ENCODE measurements around the gene SAMD4A.

SAMD4A gene

DNA sequence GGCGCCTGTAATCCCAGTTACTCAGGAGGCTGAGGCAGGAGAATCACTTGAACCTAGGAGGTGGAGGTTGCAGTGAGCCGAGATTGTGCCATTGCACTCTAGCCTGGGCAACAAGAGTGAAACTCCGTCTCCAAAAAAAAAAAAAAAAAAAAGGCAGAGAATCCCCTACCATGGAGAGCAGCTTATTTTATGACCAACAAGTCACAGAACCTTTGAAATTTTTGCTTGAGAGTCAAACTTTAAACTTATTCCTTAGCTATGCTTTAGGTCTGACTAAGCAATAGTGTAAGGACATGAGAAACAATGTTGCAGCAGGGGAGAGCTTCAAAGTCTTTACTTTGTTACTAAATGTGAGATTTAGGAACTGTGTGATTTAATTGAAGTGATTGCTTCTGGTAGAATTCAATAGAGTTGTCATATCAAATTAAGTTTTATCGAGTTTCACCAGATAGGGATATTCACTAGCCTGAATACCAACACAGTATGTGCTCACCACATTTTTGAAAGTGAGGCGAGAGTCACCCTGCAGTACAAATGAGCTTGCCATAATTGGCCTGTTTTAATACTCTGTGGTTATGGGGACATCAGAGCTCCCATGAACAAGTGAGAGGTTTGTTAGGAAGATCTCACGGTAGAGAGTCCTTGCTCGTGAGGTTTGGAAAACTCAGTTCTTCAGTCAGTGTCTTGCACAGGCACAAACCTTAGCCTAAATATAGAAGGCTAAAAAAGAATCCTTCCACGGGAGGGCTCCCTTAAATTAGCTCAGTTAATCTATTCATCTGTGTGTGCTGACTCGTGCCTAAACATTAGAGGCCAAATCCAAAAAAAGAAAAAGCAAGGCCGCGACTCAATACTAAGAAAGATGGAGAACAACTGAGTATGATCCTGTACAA lies 108.6 kb downstream of the SAMD4A start:
- Histone ChIP-seq H3K27me3 (replicated peaks; ENCODE audit: control insufficient read depth, insufficient read depth, low read length, poor library complexity, severe bottlenecking) (no peaks in the 10 kb centered on the region), H3K36me3 (ENCODE audit: control insufficient read depth, insufficient read depth, low read length) (no peaks in the 10 kb centered on the region), H3K9me3 (ENCODE audit: control insufficient read depth, low read length) (no peaks in the 10 kb centered on the region), H3K4me3 (ENCODE audit: insufficient read depth, low read depth, low read length, poor library complexity, severe bottlenecking) (no peak overlapping the region), H3K27ac (ENCODE audit: insufficient read depth, low read length, poor library complexity, severe bottlenecking) (no peak overlapping the region), H3K4me1 (ENCODE audit: control insufficient read depth, insufficient read depth, low read length, poor library complexity, severe bottlenecking) (no peaks in the 10 kb centered on the region)
- DNase-seq = no peak

DNA sequence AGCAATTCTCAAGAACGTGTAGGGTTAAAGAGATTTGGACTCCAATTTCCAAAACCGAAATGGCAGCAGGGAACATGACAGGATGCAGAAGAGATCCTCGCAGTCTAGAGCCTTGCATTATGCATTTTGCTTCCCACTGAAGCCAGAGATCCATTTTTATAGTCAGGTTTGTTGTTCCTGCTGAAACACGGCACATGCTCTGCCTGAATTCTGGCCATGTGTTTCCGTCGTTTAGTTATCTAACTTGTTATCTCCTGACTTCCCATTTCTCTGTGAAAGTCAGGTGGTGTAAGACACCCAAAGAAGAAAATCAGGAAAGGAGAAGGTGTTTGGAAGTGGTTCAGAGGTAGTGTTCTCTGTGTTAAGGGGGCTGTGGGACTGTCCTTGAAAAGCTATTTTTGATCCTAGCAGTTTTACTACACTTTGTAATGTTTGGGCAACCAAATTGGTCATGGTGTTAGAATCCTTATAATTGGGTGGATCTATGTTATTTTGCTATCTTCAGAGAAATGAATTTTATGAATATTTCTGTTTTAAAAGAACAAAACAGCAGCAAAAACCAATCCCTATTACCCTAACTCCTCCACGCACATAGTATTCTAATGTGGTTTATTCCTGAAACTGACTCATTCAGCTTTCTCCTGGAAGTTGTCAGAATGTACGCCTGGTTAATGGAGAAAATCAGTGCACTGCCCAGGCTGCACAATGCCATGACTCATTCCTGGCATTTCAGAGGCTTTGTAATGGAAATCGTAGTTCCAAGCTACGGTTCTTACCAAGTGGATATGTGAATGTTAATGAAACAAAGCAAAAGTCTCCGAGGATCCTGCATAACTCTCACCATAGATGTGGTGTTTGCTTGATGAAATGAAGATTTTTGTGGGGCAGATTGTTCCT lies 110.1 kb downstream of the SAMD4A start:
- no peaks in the 10 kb centered on the region for H3K36me3 ChIP-seq (ENCODE audit: control insufficient read depth, insufficient read depth, low read length)
- no peaks in the 10 kb centered on the region for H3K4me1 ChIP-seq (ENCODE audit: control insufficient read depth, insufficient read depth, low read length, poor library complexity, severe bottlenecking)
- DNase-seq = no peak
- no peaks in the 10 kb centered on the region for H3K9me3 ChIP-seq (ENCODE audit: control insufficient read depth, low read length)
- no peak overlapping the region for H3K27ac ChIP-seq (ENCODE audit: insufficient read depth, low read length, poor library complexity, severe bottlenecking)
- H3K4me3 ChIP-seq (ENCODE audit: insufficient read depth, low read depth, low read length, poor library complexity, severe bottlenecking) = no peak overlapping the region
- no peaks in the 10 kb centered on the region for H3K27me3 ChIP-seq (replicated peaks; ENCODE audit: control insufficient read depth, insufficient read depth, low read length, poor library complexity, severe bottlenecking)

DNA sequence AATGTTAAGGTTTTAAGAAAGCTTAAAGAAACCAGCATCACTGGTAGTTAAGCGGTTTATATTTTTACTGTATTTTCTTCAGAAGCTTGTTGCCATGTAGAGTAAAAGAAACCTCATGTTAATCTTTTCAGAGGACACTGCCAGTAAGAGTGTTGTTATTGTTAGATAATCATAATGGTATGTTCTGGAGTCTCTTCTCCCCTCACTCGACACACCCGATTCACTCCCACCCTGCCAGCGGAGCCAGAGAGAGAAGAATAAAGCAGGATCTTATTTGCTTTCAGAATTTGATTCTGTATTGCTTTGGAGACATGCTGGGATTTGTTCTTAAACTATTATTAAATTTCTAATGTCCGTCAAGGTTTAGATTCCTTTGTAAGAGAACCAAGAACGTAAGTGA lies 113.7 kb downstream of the SAMD4A start:
- H3K4me1 ChIP-seq (ENCODE audit: control insufficient read depth, insufficient read depth, low read length, poor library complexity, severe bottlenecking) = no peaks in the 10 kb centered on the region
- no peaks in the 10 kb centered on the region for H3K27me3 ChIP-seq (replicated peaks; ENCODE audit: control insufficient read depth, insufficient read depth, low read length, poor library complexity, severe bottlenecking)
- H3K36me3 ChIP-seq (ENCODE audit: control insufficient read depth, insufficient read depth, low read length) = no peaks in the 10 kb centered on the region
- H3K4me3 ChIP-seq (ENCODE audit: insufficient read depth, low read depth, low read length, poor library complexity, severe bottlenecking) = no peak overlapping the region
- DNase-seq = no peak
- H3K27ac ChIP-seq (ENCODE audit: insufficient read depth, low read length, poor library complexity, severe bottlenecking) = no peak overlapping the region
- no peaks in the 10 kb centered on the region for H3K9me3 ChIP-seq (ENCODE audit: control insufficient read depth, low read length)

DNA sequence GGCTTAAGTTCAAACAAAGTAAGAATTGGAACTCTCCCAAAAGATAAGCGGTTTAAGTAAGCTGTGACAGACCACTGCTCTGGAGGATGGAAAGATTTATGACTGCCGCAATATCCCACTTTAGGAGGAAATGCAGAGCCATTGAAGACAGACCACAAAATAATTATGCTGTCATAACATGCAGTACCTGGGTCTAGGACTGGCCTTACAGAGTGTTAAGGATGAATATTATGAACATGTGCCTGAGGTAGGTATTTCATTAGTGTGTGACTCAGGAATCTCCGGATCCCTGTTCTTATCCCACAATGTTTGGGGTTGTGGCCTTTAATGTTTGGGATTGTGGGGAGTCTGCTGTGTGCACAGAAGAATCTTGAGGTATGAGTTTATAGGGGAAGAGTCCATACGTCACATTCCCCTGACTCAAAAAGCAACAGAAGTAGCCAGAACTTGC lies 114.9 kb downstream of the SAMD4A start:
- DNase-seq = no peak
- Histone ChIP-seq H3K36me3 (ENCODE audit: control insufficient read depth, insufficient read depth, low read length) (no peaks in the 10 kb centered on the region), H3K4me3 (ENCODE audit: insufficient read depth, low read depth, low read length, poor library complexity, severe bottlenecking) (no peak overlapping the region), H3K4me1 (ENCODE audit: control insufficient read depth, insufficient read depth, low read length, poor library complexity, severe bottlenecking) (no peaks in the 10 kb centered on the region), H3K27ac (ENCODE audit: insufficient read depth, low read length, poor library complexity, severe bottlenecking) (no peak overlapping the region), H3K27me3 (replicated peaks; ENCODE audit: control insufficient read depth, insufficient read depth, low read length, poor library complexity, severe bottlenecking) (no peaks in the 10 kb centered on the region), H3K9me3 (ENCODE audit: control insufficient read depth, low read length) (no peaks in the 10 kb centered on the region)

DNA sequence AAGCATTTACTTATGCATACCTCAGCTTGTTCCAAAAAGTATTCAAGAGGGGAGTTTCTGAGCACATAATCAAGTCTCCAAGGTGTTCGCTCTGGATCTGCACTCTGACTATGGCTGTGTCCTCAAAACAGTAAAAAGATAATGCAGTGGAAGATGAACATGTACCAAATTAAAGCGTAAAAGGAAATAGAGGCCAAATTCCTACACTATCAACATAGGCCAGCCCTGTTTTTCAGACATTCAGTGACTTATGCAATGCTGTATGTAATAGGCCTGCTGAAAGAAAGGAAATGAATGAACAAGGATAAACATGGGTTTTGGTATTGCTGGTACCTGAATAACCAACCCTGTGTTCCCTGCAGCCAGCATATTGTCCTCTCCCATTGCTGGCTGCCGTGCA lies 115.7 kb downstream of the SAMD4A start:
- Histone ChIP-seq H3K36me3 (ENCODE audit: control insufficient read depth, insufficient read depth, low read length) (no peaks in the 10 kb centered on the region), H3K9me3 (ENCODE audit: control insufficient read depth, low read length) (no peaks in the 10 kb centered on the region), H3K4me3 (ENCODE audit: insufficient read depth, low read depth, low read length, poor library complexity, severe bottlenecking) (no peak overlapping the region), H3K27me3 (replicated peaks; ENCODE audit: control insufficient read depth, insufficient read depth, low read length, poor library complexity, severe bottlenecking) (no peaks in the 10 kb centered on the region), H3K27ac (ENCODE audit: insufficient read depth, low read length, poor library complexity, severe bottlenecking) (no peak overlapping the region), H3K4me1 (ENCODE audit: control insufficient read depth, insufficient read depth, low read length, poor library complexity, severe bottlenecking) (no peaks in the 10 kb centered on the region)
- DNase-seq = no peak

DNA sequence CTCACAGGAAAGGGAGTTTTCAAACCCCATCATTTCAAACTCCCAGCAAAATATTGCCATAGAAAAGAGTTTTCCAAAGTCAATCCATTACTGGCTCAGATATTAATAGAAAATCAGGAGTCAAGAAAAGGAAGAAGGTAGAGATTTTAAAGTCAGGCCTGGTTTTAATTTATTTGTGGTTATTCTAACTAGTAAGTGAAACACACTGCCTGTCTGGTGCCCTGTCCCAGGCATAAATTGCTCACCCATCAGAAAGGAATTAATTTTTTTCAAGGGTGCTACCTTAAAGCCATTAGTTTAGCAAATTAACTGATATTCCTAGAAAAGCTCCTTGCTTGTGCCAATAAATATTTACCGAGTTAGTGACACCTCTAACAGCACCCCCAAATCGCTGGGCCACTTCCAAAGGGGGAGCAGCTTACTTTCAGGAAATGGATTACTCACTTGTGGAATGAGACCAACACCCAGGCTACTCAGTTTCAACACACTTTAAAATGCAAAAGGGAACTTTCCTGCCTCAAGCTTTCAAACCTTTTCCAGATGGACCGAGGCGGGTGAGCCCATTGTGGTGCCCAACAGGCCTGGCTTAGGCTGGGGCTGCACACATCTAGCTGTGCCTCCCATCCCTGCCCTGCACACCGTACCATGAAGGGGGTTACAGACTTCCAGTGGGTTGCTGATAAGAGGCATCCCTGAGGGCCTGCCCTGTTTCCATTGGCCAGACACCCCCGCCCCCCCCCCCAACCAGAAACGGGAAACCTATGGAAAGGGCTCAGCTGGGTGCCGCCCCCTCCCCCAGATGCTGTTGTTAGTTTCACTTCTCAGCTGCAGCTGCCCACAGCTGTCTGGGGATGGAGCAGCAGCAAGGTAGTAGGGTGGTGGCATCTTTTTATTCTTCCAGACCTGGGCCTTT lies 117.2 kb downstream of the SAMD4A start:
- Histone ChIP-seq H3K4me1 (ENCODE audit: control insufficient read depth, insufficient read depth, low read length, poor library complexity, severe bottlenecking) (no peaks in the 10 kb centered on the region), H3K9me3 (ENCODE audit: control insufficient read depth, low read length) (no peaks in the 10 kb centered on the region), H3K36me3 (ENCODE audit: control insufficient read depth, insufficient read depth, low read length) (no peaks in the 10 kb centered on the region), H3K4me3 (ENCODE audit: insufficient read depth, low read depth, low read length, poor library complexity, severe bottlenecking) (no peak overlapping the region), H3K27me3 (replicated peaks; ENCODE audit: control insufficient read depth, insufficient read depth, low read length, poor library complexity, severe bottlenecking) (no peaks in the 10 kb centered on the region), H3K27ac (ENCODE audit: insufficient read depth, low read length, poor library complexity, severe bottlenecking) (no peak overlapping the region)
- DNase-seq = no peak

DNA sequence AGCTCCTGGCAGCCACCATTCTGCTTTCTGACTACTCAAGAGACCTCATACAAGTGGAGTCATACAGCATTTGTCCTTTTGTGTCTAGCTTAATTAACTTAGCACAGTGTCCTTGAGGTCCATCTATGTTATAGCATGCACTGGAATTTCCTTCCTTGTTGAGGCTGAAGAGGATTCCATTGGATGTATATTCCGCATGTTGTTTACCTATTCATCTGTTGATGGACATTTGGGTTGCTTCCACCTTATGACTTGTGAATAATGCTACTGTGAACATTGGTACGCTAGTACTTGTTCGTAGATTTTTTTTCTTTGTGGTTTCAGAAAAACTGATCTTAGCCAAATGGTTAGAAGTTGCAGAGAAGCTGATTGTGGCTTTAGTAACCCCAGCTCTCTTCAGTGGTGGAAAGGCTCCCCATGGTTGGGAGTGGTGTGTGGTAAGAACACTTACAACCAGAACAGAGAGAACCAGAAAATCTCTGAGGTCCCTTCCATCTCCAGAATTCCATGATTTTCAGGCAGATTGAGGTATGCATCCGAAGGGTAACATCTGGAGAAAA lies 118.4 kb downstream of the SAMD4A start:
- H3K9me3 ChIP-seq (ENCODE audit: control insufficient read depth, low read length) = no peaks in the 10 kb centered on the region
- H3K36me3 ChIP-seq (ENCODE audit: control insufficient read depth, insufficient read depth, low read length) = no peaks in the 10 kb centered on the region
- no peaks in the 10 kb centered on the region for H3K27me3 ChIP-seq (replicated peaks; ENCODE audit: control insufficient read depth, insufficient read depth, low read length, poor library complexity, severe bottlenecking)
- no peaks in the 10 kb centered on the region for H3K4me1 ChIP-seq (ENCODE audit: control insufficient read depth, insufficient read depth, low read length, poor library complexity, severe bottlenecking)
- no peak for DNase-seq
- no peak overlapping the region for H3K4me3 ChIP-seq (ENCODE audit: insufficient read depth, low read depth, low read length, poor library complexity, severe bottlenecking)
- no peak overlapping the region for H3K27ac ChIP-seq (ENCODE audit: insufficient read depth, low read length, poor library complexity, severe bottlenecking)

DNA sequence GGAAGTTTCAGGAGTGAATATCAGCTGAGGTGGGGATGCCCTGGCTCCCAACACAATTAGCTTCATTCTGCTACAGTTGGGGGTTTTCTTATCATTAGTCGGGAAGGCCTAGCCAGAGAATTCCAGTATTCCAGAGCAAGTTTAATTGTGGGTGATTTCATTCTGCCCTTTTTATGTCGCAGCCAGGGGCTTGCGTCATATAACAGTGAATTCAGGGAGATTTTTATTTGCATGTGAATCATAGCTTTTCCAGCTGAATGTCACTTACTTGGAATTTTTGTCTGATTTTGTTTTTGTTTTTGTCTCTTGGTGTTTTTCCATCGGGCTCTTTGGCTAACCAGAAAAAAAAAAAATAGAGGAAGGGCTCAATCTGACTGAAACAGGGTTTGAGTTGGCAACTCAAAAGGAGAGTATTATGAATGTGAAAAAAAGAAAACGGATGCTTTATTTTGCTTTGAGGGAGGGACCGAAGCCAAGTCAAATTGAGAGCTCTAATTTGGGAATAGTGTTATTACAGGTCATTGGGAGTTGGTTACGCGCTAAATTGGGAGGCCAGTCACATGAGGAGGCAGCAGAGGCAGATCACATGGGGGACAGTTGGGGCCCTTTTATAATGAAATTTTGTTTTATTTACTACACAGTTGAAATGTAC lies 119.4 kb downstream of the SAMD4A start:
- no peaks in the 10 kb centered on the region for H3K4me1 ChIP-seq (ENCODE audit: control insufficient read depth, insufficient read depth, low read length, poor library complexity, severe bottlenecking)
- DNase-seq = no peak
- no peak overlapping the region for H3K27ac ChIP-seq (ENCODE audit: insufficient read depth, low read length, poor library complexity, severe bottlenecking)
- no peaks in the 10 kb centered on the region for H3K27me3 ChIP-seq (replicated peaks; ENCODE audit: control insufficient read depth, insufficient read depth, low read length, poor library complexity, severe bottlenecking)
- no peaks in the 10 kb centered on the region for H3K36me3 ChIP-seq (ENCODE audit: control insufficient read depth, insufficient read depth, low read length)
- no peaks in the 10 kb centered on the region for H3K9me3 ChIP-seq (ENCODE audit: control insufficient read depth, low read length)
- no peak overlapping the region for H3K4me3 ChIP-seq (ENCODE audit: insufficient read depth, low read depth, low read length, poor library complexity, severe bottlenecking)
